ENCODE results near the gene NIPAL1.

Gene NIPAL1

DNA sequence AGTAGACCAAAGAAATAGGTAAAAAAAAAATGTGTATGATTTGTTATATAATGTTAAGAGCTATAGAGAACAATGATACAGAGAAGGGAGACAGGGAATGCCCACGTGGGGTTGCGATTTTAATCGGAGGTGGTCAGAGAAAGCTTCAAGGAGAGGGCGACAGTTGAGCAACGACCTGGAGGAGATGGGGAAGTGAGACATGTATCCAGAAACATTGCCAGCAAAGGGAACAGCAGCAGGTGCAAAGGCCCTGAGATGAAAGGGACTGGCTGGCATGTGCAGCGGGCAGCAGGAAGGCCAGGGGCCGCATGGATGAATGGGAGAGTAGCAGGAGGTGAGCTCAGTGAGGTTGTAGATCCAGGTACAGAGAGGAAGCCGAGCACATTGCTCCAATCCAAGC lies 32.9 kb downstream of the NIPAL1 start:
- no peak for DNase-seq (ENCODE audit: extremely low spot score, insufficient read length, low read depth)
- FAIRE-seq: no peak

DNA sequence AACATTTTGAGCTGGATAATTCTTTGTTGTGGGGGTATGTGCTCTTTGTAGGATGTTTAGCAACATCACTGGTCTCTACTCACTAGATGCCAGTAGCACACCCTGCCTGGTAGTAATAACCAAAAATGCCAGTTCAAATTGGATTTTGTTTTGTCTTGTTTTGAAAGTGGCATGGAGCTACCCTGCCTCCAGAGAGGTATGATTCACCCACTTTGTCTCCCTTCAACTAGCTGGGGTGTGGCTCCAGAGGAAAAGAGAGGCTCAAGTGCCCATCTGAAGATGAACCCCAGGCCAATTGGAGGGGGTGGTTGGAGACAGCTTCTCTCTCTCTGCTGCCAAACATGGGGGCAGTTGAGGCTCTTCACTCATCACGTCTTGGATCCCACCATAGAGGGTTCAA lies 34.5 kb downstream of the NIPAL1 start:
- DNase-seq (ENCODE audit: extremely low spot score, insufficient read length, low read depth) (no peak), FAIRE-seq (no peak)

DNA sequence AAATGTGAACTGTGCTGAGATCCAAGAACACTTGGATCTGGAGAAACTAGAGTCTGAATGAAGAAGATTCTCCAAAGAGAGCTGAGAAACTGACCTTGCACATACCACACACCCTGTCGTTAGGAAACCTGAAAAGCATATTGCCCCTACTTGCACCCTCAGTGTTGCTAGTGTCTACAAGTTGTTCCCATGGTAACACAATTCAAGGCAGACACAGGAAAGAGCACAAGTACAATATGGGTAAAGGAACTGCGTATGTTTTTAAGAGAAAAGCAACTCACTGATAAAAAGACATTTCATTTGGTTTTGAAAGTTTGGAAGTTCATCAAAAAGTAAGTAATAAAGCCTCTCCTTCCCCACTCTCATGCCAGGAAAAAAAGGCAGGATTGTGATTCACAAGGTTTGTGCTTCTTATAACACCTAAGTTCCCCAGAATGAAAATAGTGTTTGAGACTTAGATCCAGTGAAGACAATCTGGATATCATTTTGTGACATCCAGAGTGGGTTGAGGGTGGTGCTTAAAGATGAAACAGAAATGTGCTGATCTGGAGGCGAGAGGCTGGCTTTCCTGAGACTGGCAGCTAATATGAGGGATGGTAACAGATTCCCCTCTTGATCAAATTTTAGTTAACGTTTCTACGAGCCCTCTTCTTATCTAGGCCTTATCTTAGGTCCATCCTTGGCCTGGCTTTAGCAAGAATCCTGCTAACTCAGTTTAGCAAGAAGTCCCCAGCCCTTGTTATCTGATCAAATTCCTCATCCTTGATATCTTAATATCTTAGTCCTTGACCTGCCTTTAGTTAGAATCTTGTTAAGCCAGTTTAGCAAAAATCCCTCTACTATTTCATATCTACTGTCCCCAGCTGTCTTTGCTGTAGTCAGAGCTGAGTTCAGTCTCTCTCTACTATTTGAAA lies 42.3 kb downstream of the NIPAL1 start:
- DNase-seq (ENCODE audit: extremely low spot score, insufficient read length, low read depth) (no peak), FAIRE-seq (no peak)

DNA sequence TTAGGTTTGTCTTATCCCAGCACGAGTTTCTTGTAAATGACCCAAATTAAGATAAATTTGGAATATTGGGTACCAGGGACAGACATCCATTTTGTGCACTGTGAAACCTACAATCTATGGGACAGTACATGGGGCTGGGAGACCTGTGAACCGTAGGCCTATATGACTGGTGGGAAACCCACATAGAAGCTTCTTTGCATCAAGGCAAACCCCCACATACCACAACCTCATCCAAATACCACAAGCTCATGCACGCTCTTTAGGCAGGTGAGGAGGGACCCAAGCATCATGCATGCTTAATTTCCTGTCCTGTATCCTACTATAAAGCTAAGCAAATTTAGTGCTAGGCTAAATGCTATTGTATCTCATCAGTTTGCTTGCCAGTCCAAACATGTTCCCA lies 47.8 kb downstream of the NIPAL1 start:
- no peak for DNase-seq (ENCODE audit: extremely low spot score, insufficient read length, low read depth)
- FAIRE-seq: no peak

DNA sequence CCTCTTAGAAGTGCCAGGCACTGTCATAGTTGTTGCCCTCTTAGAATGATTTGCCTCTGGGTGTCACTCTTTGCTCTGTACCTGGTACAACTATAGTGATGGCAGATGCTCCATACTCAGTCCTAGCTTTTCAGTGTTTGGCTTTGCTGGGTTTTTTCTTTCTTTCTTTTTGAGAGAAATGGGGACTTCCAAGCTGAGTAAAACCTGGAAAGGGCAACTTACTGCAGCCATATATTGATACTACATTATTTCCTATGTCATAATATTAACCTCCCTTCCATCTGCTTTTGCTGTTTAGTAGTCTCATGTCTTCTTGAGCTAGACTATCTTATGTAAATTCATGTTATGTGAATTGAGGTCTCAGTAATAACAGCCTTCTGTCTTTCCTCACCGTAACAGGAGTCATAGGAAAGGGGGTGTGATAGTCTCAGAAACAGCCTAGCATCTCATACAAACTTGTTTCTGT lies 49.0 kb downstream of the NIPAL1 start:
- DNase-seq (ENCODE audit: extremely low spot score, insufficient read length, low read depth) (no peak), FAIRE-seq (no peak)

DNA sequence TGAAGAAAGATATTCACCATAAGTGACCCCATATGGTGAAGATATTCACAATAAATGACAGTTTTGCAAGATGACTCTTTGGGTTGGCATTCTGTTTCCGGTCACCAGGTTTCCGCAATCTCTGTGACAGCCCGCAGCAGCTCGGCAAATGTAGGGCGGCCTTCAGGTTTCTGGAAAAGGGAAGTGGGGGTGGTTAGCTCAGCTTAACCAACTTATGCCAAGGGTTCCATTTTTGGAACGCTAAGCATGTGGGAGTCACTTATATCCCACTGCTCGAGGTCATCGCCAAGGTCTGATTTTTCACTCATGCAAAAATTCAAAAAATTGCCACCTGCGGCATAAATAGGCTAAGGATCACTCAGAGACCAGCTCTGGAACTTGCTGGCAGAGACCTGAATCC lies 51.0 kb downstream of the NIPAL1 start:
- DNase-seq (ENCODE audit: extremely low spot score, insufficient read length, low read depth) (no peak), FAIRE-seq (no peak)

DNA sequence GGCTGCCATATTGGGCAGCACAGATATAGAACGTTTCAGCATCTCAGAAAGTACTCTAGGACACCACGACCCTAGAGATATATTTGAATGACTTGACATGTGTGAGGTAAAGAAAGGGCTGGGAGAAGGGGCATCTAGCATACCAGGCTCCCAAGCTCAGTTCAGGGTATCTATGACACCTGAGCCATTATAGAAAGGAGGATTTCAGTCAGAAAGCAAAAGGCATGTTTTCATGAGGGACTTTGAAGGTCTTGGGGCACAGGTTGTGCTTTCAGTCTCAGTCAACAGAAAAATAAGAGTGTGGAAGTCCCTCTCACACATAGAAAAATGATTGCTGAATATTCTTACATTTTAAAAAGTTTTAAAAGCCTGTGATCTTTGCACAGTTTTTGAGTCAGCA lies 51.6 kb downstream of the NIPAL1 start:
- FAIRE-seq (no peak), DNase-seq (ENCODE audit: extremely low spot score, insufficient read length, low read depth) (no peak)

DNA sequence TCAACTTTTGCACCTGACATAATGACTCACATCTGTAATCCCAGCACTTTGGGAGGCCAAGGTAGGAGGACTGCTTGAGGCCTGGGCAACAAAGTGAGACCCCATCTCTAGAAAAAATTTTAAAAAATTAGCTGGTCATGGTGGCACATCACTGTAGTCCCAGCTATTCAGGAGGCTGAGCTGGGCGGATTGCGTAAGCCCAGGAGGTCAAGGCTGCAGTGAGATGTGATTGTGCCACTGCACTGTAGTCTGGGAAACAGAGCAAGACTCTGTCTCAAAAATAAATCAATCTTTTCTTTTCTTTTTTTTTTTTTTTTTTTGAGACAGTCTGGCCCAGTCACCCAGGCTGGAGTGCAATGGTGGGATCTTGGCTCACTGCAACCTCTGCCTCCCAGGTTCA lies 52.5 kb downstream of the NIPAL1 start:
- no peak for DNase-seq (ENCODE audit: extremely low spot score, insufficient read length, low read depth)
- no peak for FAIRE-seq

DNA sequence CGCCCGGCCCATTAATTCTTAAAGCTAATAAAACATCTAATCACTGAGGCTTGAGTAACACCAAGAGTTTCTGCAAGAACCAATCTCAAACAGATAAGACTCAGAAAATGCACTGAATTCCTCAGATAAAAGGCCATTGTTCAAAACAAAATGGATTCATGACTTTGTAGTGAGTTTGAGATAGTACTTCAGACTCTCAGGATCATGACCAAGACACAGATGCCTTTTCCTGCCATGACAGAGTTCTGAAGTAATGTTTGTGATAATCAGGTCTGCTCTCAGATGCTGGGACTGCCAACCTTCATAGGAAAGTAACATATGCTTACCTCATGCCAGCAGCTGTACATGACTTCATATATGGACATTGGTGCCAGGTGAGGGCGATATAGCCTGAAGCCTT lies 54.6 kb downstream of the NIPAL1 start:
- FAIRE-seq: no peak
- DNase-seq (ENCODE audit: extremely low spot score, insufficient read length, low read depth): no peak

DNA sequence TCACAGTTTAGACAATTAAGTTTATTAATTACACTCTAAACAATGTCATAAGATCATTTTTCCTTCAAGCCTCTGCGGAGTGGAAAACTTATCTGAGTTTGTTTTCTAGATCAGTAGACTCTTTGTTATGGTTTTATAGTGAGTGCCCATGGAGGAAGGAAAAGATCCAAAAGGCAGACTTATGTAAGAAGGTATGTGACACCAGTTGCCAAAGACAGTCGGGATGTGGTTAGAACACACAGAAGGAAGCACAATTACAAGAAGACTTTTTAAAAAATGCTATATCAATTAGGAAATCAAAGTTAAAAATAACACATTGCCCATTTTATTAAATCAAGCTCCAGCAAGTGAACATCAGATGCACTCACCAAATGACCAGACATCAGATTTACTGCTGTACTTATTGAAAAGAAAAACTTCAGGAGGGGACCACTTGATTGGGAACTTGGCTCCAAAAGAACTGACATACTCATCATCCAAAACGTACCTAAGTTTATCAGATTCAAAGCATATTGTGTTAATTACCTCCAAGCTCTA lies 57.1 kb downstream of the NIPAL1 start:
- DNase-seq (ENCODE audit: extremely low spot score, insufficient read length, low read depth): no peak
- no peak for FAIRE-seq

DNA sequence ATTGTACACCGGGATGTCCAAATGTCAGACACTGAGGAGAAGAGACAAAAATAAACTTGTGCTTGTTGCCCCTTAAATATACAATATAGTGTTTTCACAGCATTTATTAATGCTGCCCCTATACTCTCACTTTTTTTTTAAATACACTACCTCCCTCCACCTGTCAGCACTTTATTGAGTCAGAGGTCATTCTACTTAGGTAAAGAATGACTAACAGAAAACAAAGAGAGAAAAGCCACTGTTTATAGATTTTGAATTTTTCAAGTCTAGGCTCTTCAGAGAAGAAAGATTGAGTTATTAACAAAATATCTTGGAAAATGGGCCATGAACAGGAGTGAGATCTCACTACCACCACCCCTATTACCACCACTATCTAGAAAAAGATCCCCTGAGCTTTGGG lies 58.1 kb downstream of the NIPAL1 start:
- DNase-seq (ENCODE audit: extremely low spot score, insufficient read length, low read depth): no peak
- FAIRE-seq: no peak

DNA sequence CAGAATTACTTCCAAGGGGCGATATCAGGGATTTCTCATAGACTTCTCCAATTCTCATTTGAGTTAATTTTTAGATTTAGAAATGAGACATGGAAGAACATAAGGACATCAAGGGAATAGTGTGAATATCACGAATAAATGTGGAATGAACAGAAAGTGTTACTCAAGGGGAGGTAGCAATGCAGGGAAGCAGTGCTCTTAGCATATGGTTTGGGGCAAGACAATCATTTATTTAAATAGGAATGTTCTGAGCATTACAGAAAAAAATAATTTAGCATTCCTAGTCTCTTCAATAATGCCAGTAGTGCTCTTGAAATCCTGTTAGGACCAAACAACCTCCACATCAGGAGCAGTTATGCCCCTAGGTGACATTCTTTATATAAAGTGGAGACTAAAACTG lies 61.9 kb downstream of the NIPAL1 start:
- DNase-seq (ENCODE audit: extremely low spot score, insufficient read length, low read depth): no peak
- no peak for FAIRE-seq

DNA sequence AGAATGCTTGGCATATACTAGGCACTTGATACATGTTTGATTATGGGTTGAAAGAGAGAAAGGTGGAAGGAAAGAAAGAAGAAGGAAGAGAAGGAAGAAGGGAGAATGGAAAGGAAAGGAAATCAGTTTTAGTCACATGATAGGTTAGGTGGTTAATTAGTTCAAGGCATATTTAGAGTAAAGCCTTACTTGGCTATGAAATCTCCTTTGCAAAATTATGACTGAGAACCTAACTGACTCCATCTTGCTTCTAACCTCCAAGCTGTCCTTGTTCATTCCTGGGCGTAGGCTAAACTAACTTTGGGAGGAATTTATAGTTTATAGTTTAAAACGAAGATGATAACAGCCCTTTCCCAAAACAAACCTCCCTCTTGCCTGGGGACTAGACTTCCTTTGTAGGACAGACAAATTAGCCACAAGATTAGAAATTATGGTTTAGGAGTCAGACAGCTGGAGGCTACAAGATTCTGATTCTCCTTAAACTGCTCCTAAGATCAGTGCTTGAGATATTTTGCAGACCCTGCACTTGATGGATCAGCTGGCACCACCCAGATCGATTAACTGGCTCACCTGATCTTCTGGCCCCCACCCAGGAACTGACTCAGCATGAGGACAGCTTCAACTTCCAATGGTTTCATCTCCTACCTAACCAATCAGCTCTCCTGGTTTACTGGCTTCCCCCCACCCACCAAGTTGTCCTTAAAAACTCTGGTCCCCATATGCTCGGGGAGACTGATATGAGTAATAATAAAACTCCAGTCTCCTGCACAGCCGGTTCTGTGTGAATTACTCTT lies 62.5 kb downstream of the NIPAL1 start:
- DNase-seq (ENCODE audit: extremely low spot score, insufficient read length, low read depth): no peak
- no peak for FAIRE-seq

DNA sequence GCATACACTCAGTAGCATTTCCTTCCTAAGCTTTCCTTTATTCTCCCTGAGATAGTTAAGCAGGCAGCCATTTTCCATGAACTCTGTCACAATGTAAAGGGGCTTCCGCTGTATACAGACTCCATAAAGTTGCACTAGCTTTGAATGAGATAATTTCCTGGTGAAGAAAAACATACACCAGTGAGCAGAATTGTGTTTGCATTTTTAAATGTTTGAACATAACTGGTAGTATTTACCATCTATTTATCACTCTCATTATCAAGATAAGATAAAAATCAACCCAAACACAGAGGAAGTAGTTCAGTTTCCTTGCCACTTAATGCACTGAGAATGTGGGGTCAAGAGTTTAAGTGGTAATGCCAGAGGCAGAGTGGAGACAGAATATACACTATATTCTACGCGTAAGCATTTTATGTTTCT lies 63.4 kb downstream of the NIPAL1 start:
- FAIRE-seq: no peak
- DNase-seq (ENCODE audit: extremely low spot score, insufficient read length, low read depth): no peak

DNA sequence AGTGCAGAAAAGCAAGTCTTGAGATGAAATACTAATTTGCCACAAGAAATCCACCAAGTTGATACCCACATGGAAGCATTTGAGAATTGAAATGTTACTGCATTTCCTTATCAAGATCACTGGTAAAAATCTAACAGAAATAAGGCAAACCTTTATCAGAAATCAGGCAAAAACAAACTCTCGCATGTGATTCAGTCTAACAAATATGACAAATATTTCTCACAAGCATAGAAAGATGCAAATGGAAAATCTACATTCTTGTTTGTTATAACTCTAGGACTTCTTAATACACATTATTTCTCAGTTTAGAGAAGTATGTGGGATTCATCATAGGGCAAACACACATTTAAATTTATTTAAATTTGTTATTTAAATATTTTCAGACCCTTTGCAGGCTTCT lies 64.6 kb downstream of the NIPAL1 start:
- no peak for DNase-seq (ENCODE audit: extremely low spot score, insufficient read length, low read depth)
- FAIRE-seq: no peak

DNA sequence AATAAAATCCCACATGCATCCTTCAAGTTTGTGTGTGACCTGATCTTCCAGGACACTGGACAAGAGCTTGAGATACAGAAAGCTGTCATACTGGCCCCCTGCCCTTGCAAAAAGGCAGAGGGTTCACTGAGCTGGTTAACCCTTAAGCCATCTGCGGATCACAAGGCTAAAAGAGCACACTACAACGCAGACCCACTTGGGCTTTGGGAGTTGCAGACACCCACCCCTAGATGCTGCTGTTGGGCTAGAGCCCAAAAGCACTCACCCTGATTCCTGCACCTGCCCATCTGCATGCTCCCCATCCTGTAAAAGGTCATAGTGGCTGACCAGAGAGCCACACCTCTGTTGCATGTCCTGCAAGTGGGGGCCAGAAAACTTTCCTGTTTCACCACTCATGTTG lies 66.4 kb downstream of the NIPAL1 start:
- no peak for FAIRE-seq
- DNase-seq (ENCODE audit: extremely low spot score, insufficient read length, low read depth): no peak

DNA sequence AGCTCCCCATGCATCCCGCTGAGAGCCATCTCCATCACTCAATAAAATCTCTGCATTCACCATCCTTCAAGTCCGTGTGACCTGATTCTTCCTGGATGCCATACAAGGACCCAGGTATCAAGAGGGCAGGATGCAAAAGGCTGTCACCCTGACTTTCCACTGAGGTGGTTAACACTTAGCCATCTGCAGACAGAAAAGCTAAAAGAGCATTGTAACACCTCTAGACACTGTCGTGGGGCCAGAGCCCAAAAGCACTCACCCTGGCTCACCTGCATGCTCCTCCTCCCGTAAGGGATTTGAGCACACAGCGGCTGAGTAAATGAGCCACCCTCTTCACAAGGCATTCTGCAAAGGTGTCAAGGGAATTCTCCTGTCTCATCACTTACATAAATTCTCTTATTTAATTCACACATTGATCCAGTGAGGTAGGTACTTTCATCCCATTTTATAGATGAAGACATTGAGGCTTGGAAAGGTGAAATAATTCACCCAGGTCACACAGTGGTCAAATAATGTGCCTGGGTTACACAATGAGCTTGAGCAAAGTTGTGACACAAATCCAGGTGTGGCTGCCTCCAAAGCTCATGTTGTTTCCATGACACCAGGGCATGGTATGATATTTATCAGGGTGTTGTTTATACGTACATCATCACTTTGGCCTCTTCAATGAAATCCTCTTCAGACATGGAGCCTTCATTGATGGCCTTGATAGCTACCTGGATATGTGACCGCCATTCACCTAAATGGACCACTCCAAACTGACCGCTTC lies 69.4 kb downstream of the NIPAL1 start:
- no peak for FAIRE-seq
- DNase-seq (ENCODE audit: extremely low spot score, insufficient read length, low read depth): no peak

All from GM18507 (cell line).